ENCODE data around the gene FAM107B.

GRCh38 chr10:14717552-14717951 lies 57.1 kb downstream of the FAM107B start:
- TF ChIP-seq CTCF (IDR thresholded peaks at IDR 0.05; ENCODE audit: low read depth, low read length, missing input control) (no peak), ATF3 (IDR thresholded peaks at IDR 0.05) (no peak), MAX (IDR thresholded peaks at IDR 0.05) (no peak), FOXA1 (IDR thresholded peaks at IDR 0.05) (no peak), TAF1 (conservative IDR thresholded peaks at IDR 0.05) (no peak)
